Endothelial cell of coronary artery (primary cell): ENCODE data around the gene HS3ST4. TPM values are rescaled to one million over a fixed set of nuclear protein-coding genes. Genes with fewer than 3 reads are reported as not detected.

Source experiments
- total RNA-seq: library from RNA; depleted of rRNA; stranded (reverse); fragments of >200 nt; gene quantifications from 2 replicates; pipeline ENCODE4 v1.2.3, GENCODE V29; 2014

Gene HS3ST4
- not detected in 2 replicates for total RNA-seq

DNA sequence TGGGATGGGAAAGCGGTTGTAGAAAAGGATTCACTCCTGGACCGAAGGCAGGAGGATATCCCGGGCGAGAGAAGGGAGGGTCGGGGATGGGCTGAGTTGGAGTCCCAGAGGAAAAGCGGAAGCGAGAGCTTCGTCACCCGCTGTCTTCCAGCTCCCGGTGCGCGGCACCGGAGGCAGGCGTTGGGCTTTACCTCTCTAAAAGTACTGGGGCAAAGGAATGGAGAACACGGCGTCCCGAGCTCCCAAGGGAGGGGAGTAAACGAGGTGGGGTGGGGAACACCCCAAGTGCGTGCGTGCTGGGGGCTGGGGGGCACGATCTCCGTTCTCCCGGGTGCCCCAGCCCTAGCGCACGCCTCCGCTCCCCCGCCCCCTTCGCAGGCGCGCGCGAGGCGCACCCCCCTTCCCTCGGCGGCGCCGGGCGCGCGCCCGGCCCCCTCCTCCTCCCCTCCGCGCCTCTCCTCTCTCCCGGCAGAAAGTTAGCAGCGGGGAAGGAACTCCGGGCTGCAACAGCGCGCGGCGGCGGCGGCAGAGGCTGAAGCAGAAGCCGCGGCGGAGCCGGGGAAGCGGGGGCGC, at the start of gene HS3ST4:
Gene HS3ST4, plus strand, starts transcription at position 441 of the 573 bp plus-strand sequence.

